ENCODE data around the gene KMT2E.

DNA sequence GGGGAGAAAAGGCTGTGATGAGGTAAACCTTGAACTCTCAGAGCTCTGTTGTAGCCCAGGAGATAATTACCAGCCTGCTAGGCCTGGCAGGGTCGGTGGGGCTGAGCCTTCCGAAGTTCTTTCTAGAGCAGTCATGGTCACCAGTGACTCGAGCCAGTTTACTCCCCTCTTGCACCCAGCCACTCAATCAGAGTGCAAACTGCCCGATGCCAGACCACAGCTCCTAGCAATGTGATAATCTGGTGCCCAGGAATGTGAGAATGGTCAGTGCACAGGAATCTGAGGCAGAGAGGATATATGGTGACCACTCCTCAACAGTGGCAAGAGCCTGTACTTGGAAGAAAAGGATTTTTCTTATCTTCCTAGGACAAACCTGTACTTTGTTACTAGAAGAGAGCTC is 46.4 kb upstream of the KMT2E start:
- TF ChIP-seq, protein P1, sequence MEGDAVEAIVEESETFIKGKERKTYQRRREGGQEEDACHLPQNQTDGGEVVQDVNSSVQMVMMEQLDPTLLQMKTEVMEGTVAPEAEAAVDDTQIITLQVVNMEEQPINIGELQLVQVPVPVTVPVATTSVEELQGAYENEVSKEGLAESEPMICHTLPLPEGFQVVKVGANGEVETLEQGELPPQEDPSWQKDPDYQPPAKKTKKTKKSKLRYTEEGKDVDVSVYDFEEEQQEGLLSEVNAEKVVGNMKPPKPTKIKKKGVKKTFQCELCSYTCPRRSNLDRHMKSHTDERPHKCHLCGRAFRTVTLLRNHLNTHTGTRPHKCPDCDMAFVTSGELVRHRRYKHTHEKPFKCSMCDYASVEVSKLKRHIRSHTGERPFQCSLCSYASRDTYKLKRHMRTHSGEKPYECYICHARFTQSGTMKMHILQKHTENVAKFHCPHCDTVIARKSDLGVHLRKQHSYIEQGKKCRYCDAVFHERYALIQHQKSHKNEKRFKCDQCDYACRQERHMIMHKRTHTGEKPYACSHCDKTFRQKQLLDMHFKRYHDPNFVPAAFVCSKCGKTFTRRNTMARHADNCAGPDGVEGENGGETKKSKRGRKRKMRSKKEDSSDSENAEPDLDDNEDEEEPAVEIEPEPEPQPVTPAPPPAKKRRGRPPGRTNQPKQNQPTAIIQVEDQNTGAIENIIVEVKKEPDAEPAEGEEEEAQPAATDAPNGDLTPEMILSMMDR (conservative IDR thresholded peaks at IDR 0.05): no peak
- no peak for TF ChIP-seq EZH2 (IDR thresholded peaks at IDR 0.05; ENCODE audit: low read depth)

Measured in PC-9 (cell line).